AG04450 (cell line): Measurements from ENCODE around the gene REPS2. TPM values are rescaled to one million over a fixed set of nuclear protein-coding genes. Genes with fewer than 3 reads are reported as not detected.

ENCODE experiments used
- CTCF ChIA-PET: fragments of 300-600, 350-600 bp; formaldehyde crosslinking; extraction: SDS; loops from one replicate; lab custom pipeline; 2022; ENCODE audit warnings: antibody characterized with exemption, inconsistent platforms; lab: Charles Lee
- POLR2A ChIA-PET: fragments of 350-600 bp; formaldehyde crosslinking; extraction: SDS; loops from one replicate; lab custom pipeline; 2021; ENCODE audit warnings: antibody characterized with exemption, inconsistent platforms; lab: Yijun Ruan, JAX
- DNase-seq: peaks from one replicate; pipeline ENCODE4 v3.0.0-alpha.2; 2011; ENCODE audit warnings: low read depth, low spot score
- H3K27ac ChIP-seq: one replicate; pipeline ENCODE4 v1.5.1; 2012; ENCODE audit warnings: low read depth, low read length, control low read depth
- H3K27me3 ChIP-seq: one replicate; pipeline ENCODE4 v1.6.0; 2012; ENCODE audit warnings: low read length; ENCODE audit not compliant: control insufficient read depth, insufficient read depth
- H3K4me3 ChIP-seq: 2 replicates; pipeline ENCODE4 v1.5.1; 2011; ENCODE audit warnings: mild to moderate bottlenecking, low read depth, low read length, control low read depth
- H3K9me3 ChIP-seq: 2 replicates; pipeline ENCODE4 v1.5.1; 2012; ENCODE audit warnings: low read length; ENCODE audit not compliant: control insufficient read depth, insufficient read depth
- polyA plus RNA-seq: library from polyadenylated mRNA; depleted of rRNA; stranded (reverse); fragments of >200 nt; gene quantifications from 2 replicates; pipeline ENCODE4 v1.2.3, GENCODE V29; 2011
- TF ChIP-seq, protein P1 (sequence below): IDR thresholded peaks from 2 replicates; pipeline ENCODE4 v1.5.1; 2011; ENCODE audit warnings: low read depth, low read length, control low read depth, inconsistent platforms

Gene REPS2
- polyA plus RNA-seq, 1 experiment: 0.17 TPM

DNA sequence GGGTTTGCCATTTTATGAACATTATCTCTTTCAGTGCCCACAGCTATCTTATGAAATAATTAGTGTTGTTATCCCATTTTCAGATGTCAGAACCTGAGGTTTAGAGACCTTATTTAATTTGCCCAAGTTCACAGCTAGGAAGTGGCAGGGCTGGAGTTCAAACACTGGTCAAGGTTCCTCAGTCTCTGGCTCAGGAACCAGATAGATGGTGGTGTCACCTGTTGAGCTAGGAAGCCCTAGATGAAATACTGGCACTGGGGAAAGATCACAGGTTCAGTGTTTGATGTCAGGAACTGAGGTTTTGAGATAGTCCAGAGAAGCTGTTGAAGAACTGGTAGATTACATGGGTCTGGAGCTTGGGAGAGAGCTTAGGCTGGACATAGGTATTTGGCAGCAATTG lies 85.4 kb downstream of the REPS2 start:
- Histone ChIP-seq H3K27ac (no peak overlapping the region), H3K27me3 (no peaks in the 10 kb centered on the region), H3K4me3 (no peak overlapping the region), H3K9me3 (no peaks in the 10 kb centered on the region)
- ChIA-PET CTCF (interaction anchor here (0.5 to 3.5 kb wide), 2 partner anchors 14 to 1533 kb away, joined by 5 to 19 read pairs; no protein-coding TSS in a partner anchor), POLR2A (no interaction called here)
- TF ChIP-seq, protein P1, sequence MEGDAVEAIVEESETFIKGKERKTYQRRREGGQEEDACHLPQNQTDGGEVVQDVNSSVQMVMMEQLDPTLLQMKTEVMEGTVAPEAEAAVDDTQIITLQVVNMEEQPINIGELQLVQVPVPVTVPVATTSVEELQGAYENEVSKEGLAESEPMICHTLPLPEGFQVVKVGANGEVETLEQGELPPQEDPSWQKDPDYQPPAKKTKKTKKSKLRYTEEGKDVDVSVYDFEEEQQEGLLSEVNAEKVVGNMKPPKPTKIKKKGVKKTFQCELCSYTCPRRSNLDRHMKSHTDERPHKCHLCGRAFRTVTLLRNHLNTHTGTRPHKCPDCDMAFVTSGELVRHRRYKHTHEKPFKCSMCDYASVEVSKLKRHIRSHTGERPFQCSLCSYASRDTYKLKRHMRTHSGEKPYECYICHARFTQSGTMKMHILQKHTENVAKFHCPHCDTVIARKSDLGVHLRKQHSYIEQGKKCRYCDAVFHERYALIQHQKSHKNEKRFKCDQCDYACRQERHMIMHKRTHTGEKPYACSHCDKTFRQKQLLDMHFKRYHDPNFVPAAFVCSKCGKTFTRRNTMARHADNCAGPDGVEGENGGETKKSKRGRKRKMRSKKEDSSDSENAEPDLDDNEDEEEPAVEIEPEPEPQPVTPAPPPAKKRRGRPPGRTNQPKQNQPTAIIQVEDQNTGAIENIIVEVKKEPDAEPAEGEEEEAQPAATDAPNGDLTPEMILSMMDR: no peak
- no peak for DNase-seq

DNA sequence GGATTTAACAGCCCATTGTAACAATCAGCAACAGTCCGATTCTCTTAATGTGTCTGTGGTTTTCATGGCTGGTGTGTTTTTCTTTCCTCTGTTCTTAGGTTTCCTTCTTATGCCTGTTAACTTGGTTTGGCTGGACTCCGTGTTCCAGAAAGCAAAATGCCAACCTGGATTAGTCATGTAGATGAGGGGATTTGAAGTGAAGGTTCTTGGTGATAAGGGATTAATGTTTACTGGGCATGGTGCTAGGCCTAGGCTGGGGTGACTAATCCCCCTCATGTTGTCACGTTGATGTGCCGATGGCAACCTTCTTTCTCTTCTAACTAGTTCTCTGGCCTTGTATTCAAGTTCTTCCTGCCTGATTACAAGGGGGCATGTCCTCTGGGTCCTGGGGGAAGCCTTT lies 85.9 kb downstream of the REPS2 start:
- ChIA-PET CTCF (interaction anchor here (3.5 kb wide), 1 partner anchor 14 kb away, joined by 19 read pairs; no protein-coding TSS in a partner anchor), POLR2A (no interaction called here)
- DNase-seq: no peak
- no peaks in the 10 kb centered on the region for H3K27me3 ChIP-seq
- no peaks in the 10 kb centered on the region for H3K9me3 ChIP-seq
- TF ChIP-seq, protein P1: no peak
- no peak overlapping the region for H3K4me3 ChIP-seq
- H3K27ac ChIP-seq: no peak overlapping the region

DNA sequence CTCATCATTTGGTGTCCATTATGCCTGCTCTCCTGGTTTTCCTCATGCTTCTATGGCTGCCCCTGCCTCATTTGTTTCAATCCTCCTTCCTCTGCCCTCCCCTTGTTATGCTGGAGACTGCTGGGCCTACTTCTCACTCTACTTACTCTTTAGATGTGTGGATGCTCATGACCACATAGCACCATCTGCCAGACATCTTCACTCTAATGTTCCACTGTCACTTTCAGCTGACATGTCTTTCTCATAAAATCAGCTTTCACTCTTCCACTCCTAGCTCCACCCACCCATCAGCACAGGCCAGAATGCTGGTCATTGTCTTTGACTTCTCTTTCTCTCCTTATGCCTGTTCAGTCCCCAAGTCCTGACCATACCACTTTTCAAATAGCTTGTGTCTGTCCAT lies 86.8 kb downstream of the REPS2 start:
- POLR2A ChIA-PET: no interaction called here
- TF ChIP-seq, protein P1: no peak
- no peak for DNase-seq
- Histone ChIP-seq H3K4me3 (no peak overlapping the region), H3K27ac (no peak overlapping the region), H3K27me3 (no peaks in the 10 kb centered on the region), H3K9me3 (no peaks in the 10 kb centered on the region)
- CTCF ChIA-PET: interaction anchor here (3.5 kb wide), 1 partner anchor 13 kb away, joined by 19 read pairs; no protein-coding TSS in a partner anchor

DNA sequence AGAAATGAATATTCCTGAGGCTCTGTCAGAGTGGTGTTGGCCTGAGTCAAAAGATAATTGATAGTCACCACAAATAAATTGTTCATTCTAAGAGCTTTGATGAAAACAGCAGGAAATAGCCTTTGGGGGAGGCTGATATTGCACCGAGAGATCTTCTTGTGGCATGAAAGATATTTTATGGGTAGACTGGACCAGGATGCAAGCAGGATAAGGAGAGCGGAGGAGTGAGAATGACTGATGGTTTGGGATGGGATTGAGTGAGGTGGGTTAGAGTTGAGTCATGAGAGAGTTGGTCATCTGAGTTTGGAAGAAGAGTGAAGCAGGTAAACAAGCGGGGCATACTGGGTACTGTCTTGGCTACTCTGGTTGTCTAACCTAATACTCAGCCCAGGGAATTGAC lies 88.7 kb downstream of the REPS2 start:
- H3K27ac ChIP-seq: no peak overlapping the region
- ChIA-PET POLR2A (no interaction called here), CTCF (interaction anchor here (4.7 kb wide), 1 partner anchor 11 kb away, joined by 20 read pairs; no protein-coding TSS in a partner anchor)
- TF ChIP-seq, protein P1: no peak
- no peak overlapping the region for H3K4me3 ChIP-seq
- H3K9me3 ChIP-seq: no peaks in the 10 kb centered on the region
- no peak for DNase-seq
- no peaks in the 10 kb centered on the region for H3K27me3 ChIP-seq

DNA sequence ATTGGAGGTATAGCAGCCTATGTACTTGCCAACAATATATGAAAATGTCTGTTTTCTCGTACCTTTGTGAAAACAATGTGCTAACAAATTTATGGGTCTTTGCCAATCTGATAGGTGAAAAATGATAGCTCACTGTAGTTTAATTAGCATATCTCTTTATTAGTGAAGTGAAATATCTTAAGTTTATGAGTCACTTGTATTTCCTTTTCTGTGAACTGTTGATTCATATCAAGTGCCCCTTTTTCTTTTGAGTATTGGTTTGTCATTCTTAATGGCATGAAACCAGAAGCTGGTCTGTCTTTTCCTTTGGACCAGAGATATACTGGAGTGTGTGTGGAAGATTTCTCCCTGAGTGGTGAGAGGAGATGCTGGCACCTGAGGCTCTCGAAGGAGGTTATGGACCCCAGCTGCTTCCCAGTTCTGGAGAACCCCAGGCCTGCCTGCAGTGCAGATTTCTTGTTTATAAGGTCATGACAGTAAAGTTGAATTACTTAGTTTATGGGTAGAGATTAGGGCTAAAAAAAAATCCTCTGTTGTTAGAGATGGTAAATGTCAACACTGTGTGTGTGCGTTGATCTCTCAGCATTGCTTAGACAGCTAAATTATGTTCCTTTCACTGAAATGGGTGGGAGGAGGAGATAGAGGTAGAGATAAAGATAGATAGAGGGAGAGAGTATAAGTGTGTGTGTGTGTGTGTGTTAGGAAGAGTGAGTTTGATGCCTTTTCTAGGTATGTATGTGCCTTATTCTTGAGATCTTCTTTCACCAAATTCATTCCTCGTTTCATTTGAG lies 89.9 kb downstream of the REPS2 start:
- POLR2A ChIA-PET: no interaction called here
- CTCF ChIA-PET: interaction anchor here (4.7 kb wide), 1 partner anchor 10 kb away, joined by 20 read pairs; no protein-coding TSS in a partner anchor
- Histone ChIP-seq H3K27me3 (peaks cover 2% of the 10 kb centered on the region), H3K27ac (no peak overlapping the region), H3K9me3 (no peaks in the 10 kb centered on the region), H3K4me3 (no peak overlapping the region)
- no peak for DNase-seq
- TF ChIP-seq, protein P1: no peak
